ENCODE results near the gene RPUSD2. TPM values are rescaled to one million over a fixed set of nuclear protein-coding genes. Genes with fewer than 3 reads are reported as not detected.

RPUSD2 gene
- total and polyA plus RNA-seq, 2 experiments from 2014 or later = 19.7 to 20.3 TPM

GRCh38 chr15:40534371-40534770 is 34.7 kb upstream of the RPUSD2 start:
- DNase-seq (ENCODE audit: low read depth in 1 of 2, low spot score in 1 of 2) = no peak
- H3K27ac ChIP-seq = no peak overlapping the region
- no peaks in the 10 kb centered on the region for H3K27me3 ChIP-seq
- H3K36me3 ChIP-seq = no peaks in the 10 kb centered on the region
- no peaks in the 10 kb centered on the region for H3K9me3 ChIP-seq (ENCODE audit: low read depth)
- peaks cover 9% of the 10 kb centered on the region for H3K4me1 ChIP-seq (ENCODE audit: low read depth)
- H3K4me3 ChIP-seq = no peak overlapping the region
- TF ChIP-seq CTCF (IDR thresholded peaks at IDR 0.05; ENCODE audit: low read depth, low read length) = no peak

GRCh38 chr15:40536501-40536900 is 32.6 kb upstream of the RPUSD2 start:
- Histone ChIP-seq H3K27ac (no peak overlapping the region), H3K4me1 (ENCODE audit: low read depth) (peaks cover 9% of the 10 kb centered on the region), H3K4me3 (no peak overlapping the region), H3K9me3 (ENCODE audit: low read depth) (no peaks in the 10 kb centered on the region), H3K36me3 (no peaks in the 10 kb centered on the region), H3K27me3 (no peaks in the 10 kb centered on the region)
- no peak for TF ChIP-seq CTCF (IDR thresholded peaks at IDR 0.05; ENCODE audit: low read depth, low read length)
- peak in 1 of 2 donors; percentile 68 for DNase-seq (ENCODE audit: low read depth in 1 of 2, low spot score in 1 of 2)

- Histone ChIP-seq H3K36me3 (no peaks in the 10 kb centered on the region), H3K4me3 (no peak overlapping the region), H3K4me1 (ENCODE audit: low read depth) (peaks cover 9% of the 10 kb centered on the region), H3K27me3 (no peaks in the 10 kb centered on the region), H3K9me3 (ENCODE audit: low read depth) (no peaks in the 10 kb centered on the region), H3K27ac (peak overlapping the region; percentile 16)
- peak in 1 of 2 donors; percentile 39 for DNase-seq (ENCODE audit: low read depth in 1 of 2, low spot score in 1 of 2)
- no peak for TF ChIP-seq CTCF (IDR thresholded peaks at IDR 0.05; ENCODE audit: low read depth, low read length)
These were observed 30.1 kb upstream of the RPUSD2 start for GRCh38 chr15:40538976-40539375.

GRCh38 chr15:40543082-40543481 is 26.0 kb upstream of the RPUSD2 start:
- no peak for DNase-seq (ENCODE audit: low read depth in 1 of 2, low spot score in 1 of 2)
- no peak for TF ChIP-seq CTCF (IDR thresholded peaks at IDR 0.05; ENCODE audit: low read depth, low read length)
- Histone ChIP-seq H3K4me3 (no peak overlapping the region), H3K36me3 (no peaks in the 10 kb centered on the region), H3K4me1 (ENCODE audit: low read depth) (peaks cover 9% of the 10 kb centered on the region), H3K9me3 (ENCODE audit: low read depth) (no peaks in the 10 kb centered on the region), H3K27me3 (no peaks in the 10 kb centered on the region), H3K27ac (no peak overlapping the region)

- no peak for DNase-seq (ENCODE audit: low read depth in 1 of 2, low spot score in 1 of 2)
- Histone ChIP-seq H3K4me1 (ENCODE audit: low read depth) (peaks cover 4% of the 10 kb centered on the region), H3K36me3 (no peaks in the 10 kb centered on the region), H3K27ac (no peak overlapping the region), H3K27me3 (no peaks in the 10 kb centered on the region), H3K9me3 (ENCODE audit: low read depth) (no peaks in the 10 kb centered on the region), H3K4me3 (no peak overlapping the region)
- TF ChIP-seq CTCF (IDR thresholded peaks at IDR 0.05; ENCODE audit: low read depth, low read length) = no peak
These were observed 25.3 kb upstream of the RPUSD2 start for GRCh38 chr15:40543631-40544294.
